Gastroesophageal sphincter (tissue), 4 donors: ENCODE results near the gene UAP1L1. TPM values are rescaled to one million over a fixed set of nuclear protein-coding genes. Genes with fewer than 3 reads are reported as not detected.

Experiments used
- ATAC-seq: fragments of 150-250 bp; one replicate; pipeline ENCODE4 v1.9.1; 2016; ENCODE audit warnings: mild to moderate bottlenecking, moderate library complexity
- H3K27ac ChIP-seq, 4 donors: fragments of 200-600 bp; sonication (generic) in 3 of 4; 1 replicate in 3 of 4; 2 replicates in 1 of 4; pipeline ENCODE4 v1.5.1; 2016 to 2019
- H3K27me3 ChIP-seq: fragments of 200-600 bp; sonication (generic); one replicate; pipeline ENCODE4 v1.5.1; 2019
- H3K36me3 ChIP-seq, 2 donors: fragments of 200-600 bp; sonication (generic); one replicate each; pipeline ENCODE4 v1.5.1; 2019; ENCODE audit warnings: control low read depth in 1 of 2
- H3K4me1 ChIP-seq, 3 donors: fragments of 200-600 bp; sonication (generic); 1 replicate in 2 of 3; 2 replicates in 1 of 3; pipeline ENCODE4 v1.5.1; 2016 to 2019; ENCODE audit warnings: control low read depth in 2 of 3
- H3K4me3 ChIP-seq, 2 donors: fragments of 200-600 bp; sonication (generic); one replicate each; pipeline ENCODE4 v1.5.1; 2019; ENCODE audit warnings: mild to moderate bottlenecking in 1 of 2, moderate library complexity in 1 of 2
- H3K9me3 ChIP-seq, 3 donors: fragments of 200-600 bp; sonication (generic); one replicate each; pipeline ENCODE4 v1.5.1; 2017 to 2019; ENCODE audit warnings: control low read depth in 2 of 3
- EP300 ChIP-seq: sonication (generic); formaldehyde crosslinking; IDR thresholded peaks from one replicate; pipeline ENCODE4 v1.6.1; 2017; ENCODE audit warnings: antibody characterized with exemption, mild to moderate bottlenecking
- POLR2A ChIP-seq, 2 donors: fragments of 450-650 bp; IDR thresholded peaks; one replicate each; pipeline ENCODE4 v1.6.1; 2017; ENCODE audit warnings: antibody characterized with exemption in 2 of 2, mild to moderate bottlenecking in 2 of 2, moderate library complexity in 1 of 2
- POLR2AphosphoS5 ChIP-seq: sonication (generic); formaldehyde crosslinking; IDR thresholded peaks from one replicate; pipeline ENCODE4 v1.6.1; 2017; ENCODE audit warnings: antibody characterized with exemption
- WGBS, 2 donors: methylation state at CpG; one replicate each; pipeline ENCODE4 v1.1.5; 2018; ENCODE audit warnings: low coverage in 1 of 2; 5-methylcytosine and 5-hydroxymethylcytosine counted together
- total RNA-seq, 4 donors: library from RNA; depleted of rRNA; stranded (reverse); fragments of >200 nt; gene quantifications; one replicate each; pipeline ENCODE4 v1.1.0, GENCODE V29; 2016
- TF ChIP-seq, protein P1 (sequence below), 4 experiments: fragments of 200-600 bp in 2 of 4; fragments of 450-650 bp in 2 of 4; sonication (generic) in 1 of 4; IDR thresholded peaks; one replicate each; pipeline ENCODE4 v1.5.1; 2017 to 2019; ENCODE audit warnings: antibody characterized with exemption in 4 of 4, mild to moderate bottlenecking in 2 of 4, moderate library complexity in 2 of 4

UAP1L1 gene
- total RNA-seq, 4 donors from 2014 or later: 4.2 to 7.3 (median 6.0) TPM

DNA sequence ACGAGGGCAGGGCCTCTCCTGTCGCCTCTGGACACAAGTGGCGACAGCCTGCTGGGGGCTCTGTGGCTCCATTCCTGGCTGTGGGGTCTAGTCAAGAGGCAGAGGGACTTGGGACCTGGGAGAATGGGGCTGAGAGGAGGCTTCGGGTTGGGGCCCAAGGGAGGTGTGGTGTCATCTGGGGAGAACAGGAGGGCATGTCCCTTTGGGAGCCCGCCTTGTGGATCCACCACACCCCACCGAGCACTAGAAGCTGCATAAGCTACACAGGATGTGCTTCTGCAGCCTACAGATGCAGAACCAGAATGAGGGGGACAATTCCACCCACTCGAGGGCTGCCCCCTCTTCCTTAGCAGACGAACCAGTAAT lies 5.6 kb downstream of the UAP1L1 start:
- Histone ChIP-seq H3K9me3 (no peaks in the 10 kb centered on the region), H3K36me3 (peaks cover 0 to 54% of the 10 kb centered on the region in 2 donors), H3K27me3 (peaks cover 15% of the 10 kb centered on the region), H3K4me1 (peaks cover 0 to 68% (median 31%) of the 10 kb centered on the region in 3 donors), H3K4me3 (no peak overlapping the region), H3K27ac (peak overlapping the region in 3 of 4 donors; percentile 72 to 74 (median 74))
- WGBS, 2 donors: 55% methylated on average over 2 of the region's 8 CpGs; no CpG with 5 or more reads in 1 of the 2 donors
- no peak for ATAC-seq
- TF ChIP-seq, protein P1, sequence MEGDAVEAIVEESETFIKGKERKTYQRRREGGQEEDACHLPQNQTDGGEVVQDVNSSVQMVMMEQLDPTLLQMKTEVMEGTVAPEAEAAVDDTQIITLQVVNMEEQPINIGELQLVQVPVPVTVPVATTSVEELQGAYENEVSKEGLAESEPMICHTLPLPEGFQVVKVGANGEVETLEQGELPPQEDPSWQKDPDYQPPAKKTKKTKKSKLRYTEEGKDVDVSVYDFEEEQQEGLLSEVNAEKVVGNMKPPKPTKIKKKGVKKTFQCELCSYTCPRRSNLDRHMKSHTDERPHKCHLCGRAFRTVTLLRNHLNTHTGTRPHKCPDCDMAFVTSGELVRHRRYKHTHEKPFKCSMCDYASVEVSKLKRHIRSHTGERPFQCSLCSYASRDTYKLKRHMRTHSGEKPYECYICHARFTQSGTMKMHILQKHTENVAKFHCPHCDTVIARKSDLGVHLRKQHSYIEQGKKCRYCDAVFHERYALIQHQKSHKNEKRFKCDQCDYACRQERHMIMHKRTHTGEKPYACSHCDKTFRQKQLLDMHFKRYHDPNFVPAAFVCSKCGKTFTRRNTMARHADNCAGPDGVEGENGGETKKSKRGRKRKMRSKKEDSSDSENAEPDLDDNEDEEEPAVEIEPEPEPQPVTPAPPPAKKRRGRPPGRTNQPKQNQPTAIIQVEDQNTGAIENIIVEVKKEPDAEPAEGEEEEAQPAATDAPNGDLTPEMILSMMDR (IDR thresholded peaks at IDR 0.05): no peak
- TF ChIP-seq EP300: no peak
- TF ChIP-seq POLR2A (IDR thresholded peaks at IDR 0.05): no peak
- no peak for TF ChIP-seq POLR2AphosphoS5

DNA sequence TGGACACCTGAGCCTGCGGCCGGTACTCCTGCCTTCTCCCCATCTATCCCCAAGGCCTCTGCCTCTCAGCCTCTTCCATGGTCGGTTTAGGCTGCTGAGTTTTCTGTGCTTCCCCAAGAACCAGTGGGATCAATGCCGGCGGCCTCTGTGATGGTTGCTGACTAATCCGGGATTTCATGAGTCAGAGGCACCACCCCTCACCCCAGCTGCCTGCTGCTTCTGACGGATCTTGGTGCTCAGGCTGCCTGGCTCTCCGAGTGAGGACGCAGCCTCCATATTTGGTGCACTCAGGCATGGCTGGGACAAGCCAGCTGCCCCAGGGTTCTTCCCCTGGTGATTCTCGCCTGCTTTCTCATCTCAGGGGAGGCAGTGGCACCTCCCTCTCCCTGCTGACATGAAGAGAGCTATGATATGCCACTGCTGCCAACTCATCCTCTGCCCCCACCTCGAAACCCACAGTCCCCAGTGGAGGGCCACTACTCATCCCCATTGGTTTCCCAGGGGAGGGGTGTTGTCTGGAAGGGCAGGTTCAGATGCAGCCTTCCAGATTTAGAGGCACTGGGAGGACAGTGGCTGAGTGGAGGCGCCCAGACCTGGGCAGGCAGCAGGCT lies 6.2 kb downstream of the UAP1L1 start:
- H3K9me3 ChIP-seq: no peaks in the 10 kb centered on the region
- 32% methylated on average over 5 of the region's 12 CpGs; no CpG with 5 or more reads in 1 of the 2 donors for WGBS, 2 donors
- no peak overlapping the region for H3K4me3 ChIP-seq
- TF ChIP-seq POLR2A (IDR thresholded peaks at IDR 0.05): no peak
- no peak for TF ChIP-seq EP300
- TF ChIP-seq, protein P1 (IDR thresholded peaks at IDR 0.05): no peak
- no peak for TF ChIP-seq POLR2AphosphoS5
- H3K36me3 ChIP-seq: peaks cover 0 to 52% of the 10 kb centered on the region in 2 donors
- ATAC-seq: no peak
- peaks cover 0 to 68% (median 25%) of the 10 kb centered on the region in 3 donors for H3K4me1 ChIP-seq
- H3K27me3 ChIP-seq: peaks cover 12% of the 10 kb centered on the region
- H3K27ac ChIP-seq: peak overlapping the region in 3 of 4 donors; percentile 72 to 74 (median 74)

DNA sequence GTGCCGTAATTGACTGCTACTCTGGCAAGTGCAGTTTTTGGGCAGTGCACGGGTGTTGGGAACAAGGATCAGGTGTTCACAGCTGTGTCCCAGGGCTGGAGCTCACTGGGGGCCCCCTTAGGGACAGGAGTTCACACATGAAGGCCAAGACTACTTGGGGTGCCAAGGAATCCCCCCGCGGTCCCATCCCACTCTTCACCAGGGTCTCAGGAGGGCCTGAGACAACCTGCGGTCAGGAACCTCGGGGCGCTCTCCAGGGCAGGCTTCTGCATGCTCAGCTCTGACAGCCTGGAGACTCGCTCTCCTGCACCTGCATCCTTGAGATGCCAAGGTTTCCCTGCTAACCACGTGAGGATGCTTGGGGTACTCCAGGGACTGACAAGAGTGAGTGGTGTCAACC lies 7.2 kb downstream of the UAP1L1 start:
- Histone ChIP-seq H3K36me3 (peaks cover 0 to 48% of the 10 kb centered on the region in 2 donors), H3K27me3 (peaks cover 3% of the 10 kb centered on the region), H3K27ac (peak overlapping the region in 2 of 4 donors; percentile 72 to 74), H3K4me1 (peaks cover 0 to 66% (median 15%) of the 10 kb centered on the region in 3 donors), H3K4me3 (no peak overlapping the region), H3K9me3 (no peaks in the 10 kb centered on the region)
- TF ChIP-seq POLR2AphosphoS5 (no peak), EP300 (no peak), POLR2A (IDR thresholded peaks at IDR 0.05) (no peak)
- TF ChIP-seq, protein P1 (IDR thresholded peaks at IDR 0.05): no peak
- ATAC-seq: no peak
- WGBS, 2 donors: 82% methylated on average over 2 of the region's 9 CpGs; no CpG with 5 or more reads in 1 of the 2 donors

DNA sequence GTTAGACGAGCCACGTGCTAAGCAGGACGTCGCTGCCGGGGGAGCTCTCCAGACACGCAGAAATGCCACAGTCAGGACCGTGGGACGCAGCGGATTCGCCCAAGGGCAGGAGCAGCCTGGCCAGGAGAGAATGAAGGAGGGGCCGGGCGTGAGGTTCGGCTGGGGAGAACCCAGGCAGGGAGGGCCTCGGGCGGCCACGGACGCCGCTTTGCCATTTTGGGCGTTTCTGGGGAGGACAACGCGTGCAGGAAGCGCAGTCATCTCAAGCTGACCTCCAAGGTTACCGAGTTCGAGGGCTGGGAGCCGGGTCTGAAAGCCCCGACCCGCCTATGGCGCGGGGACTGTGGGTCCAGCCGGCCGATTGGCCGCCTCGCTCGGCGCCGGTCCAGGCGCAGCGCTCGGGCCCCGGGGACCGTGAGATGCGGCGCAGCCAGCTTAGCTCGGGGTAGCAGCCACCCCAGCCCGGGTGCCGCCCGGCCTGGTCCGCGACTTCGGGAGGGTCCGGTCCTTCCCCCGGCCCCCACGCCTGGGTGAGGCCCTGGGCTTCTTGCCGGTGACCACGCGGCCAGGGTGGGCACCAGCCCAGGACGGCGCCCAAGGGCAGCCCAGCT lies 8.7 kb downstream of the UAP1L1 start:
- TF ChIP-seq POLR2AphosphoS5: peak; percentile 17
- TF ChIP-seq EP300: no peak

DNA sequence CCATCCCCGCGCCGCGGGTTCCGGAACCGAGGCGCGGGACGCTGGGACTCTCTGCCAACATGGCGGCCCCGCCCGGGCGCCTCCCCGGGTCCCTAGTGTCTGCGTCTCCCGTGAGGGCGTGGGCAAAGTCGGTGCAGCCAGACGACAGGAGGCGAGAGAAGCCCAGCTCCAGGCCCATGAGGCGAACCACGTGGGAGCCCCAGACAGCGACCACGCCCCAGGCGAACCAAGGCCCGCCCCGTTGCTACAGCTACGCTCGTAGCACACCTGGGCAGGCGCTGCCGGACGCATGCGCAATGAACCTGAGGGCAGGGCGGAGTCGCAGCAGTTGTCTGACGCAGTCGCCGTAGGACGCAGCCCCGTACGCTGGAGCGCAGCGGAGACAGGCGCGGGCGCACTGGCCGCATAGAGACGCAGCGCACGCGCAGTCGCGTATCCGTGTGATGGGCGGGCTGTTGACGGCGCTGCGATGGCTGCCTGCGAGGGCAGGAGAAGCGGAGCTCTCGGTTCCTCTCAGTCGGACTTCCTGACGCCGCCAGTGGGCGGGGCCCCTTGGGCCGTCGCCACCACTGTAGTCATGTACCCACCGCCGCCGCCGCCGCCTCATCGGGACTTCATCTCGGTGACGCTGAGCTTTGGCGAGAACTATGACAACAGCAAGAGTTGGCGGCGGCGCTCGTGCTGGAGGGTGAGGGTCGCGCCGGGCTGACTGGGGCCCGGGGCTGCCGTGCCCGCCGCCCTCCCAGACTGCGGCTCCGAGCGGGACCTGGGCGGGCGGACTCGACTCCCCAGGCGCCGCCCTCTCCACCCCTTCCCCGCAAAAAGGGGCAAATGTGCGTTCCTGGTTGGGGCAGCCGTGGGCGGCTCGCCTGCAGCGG lies 9.5 kb downstream of the UAP1L1 start, which contains the start of gene MAN1B1:
TSS of gene MAN1B1 (plus strand) at position 455 of the 878 bp plus-strand sequence. CDS start at position 470, 15 bp downstream.
- peaks cover 0 to 66% (median 14%) of the 10 kb centered on the region in 3 donors for H3K4me1 ChIP-seq
- H3K27ac ChIP-seq: peak within 1 kb of the TSS; percentile 92 to 99 (median 96)
- peaks cover 0 to 48% of the 10 kb centered on the region in 2 donors for H3K36me3 ChIP-seq
- no peaks in the 10 kb centered on the region for H3K27me3 ChIP-seq
- ATAC-seq: peak; percentile 95
- H3K9me3 ChIP-seq: no peaks in the 10 kb centered on the region
- TF ChIP-seq EP300: no peak
- peak; percentile 81 for TF ChIP-seq POLR2AphosphoS5
- TF ChIP-seq, protein P1 (IDR thresholded peaks at IDR 0.05): peak in 2 of 4 experiments; percentile 11 to 27
- peak; percentile 49 to 58 for TF ChIP-seq POLR2A (IDR thresholded peaks at IDR 0.05)
- no CpG with 5 or more reads among the region's 101 CpGs for WGBS, 2 donors
- H3K4me3 ChIP-seq: peak within 1 kb of the TSS; percentile 56 to 61

More for the DNA sequence above, 8.7 kb downstream of the UAP1L1 start:
- Histone ChIP-seq H3K9me3 (no peaks in the 10 kb centered on the region), H3K4me3 (peak overlapping the region; percentile 56 to 61), H3K27me3 (no peaks in the 10 kb centered on the region), H3K36me3 (peaks cover 0 to 48% of the 10 kb centered on the region in 2 donors), H3K4me1 (peaks cover 0 to 66% (median 14%) of the 10 kb centered on the region in 3 donors), H3K27ac (peak overlapping the region; percentile 92 to 99 (median 96))
- peak; percentile 15 for ATAC-seq
- WGBS, 2 donors: 0 to 2% methylated on average over 11 to 26 of the region's 58 CpGs
